Sigmoid colon (tissue), 4 donors: Measurements from ENCODE around the gene RBM19.

Experiments used
- CTCF ChIP-seq, 4 experiments: fragments of 450-650 bp in 3 of 4; fragments of 200-600 bp in 1 of 4; IDR thresholded peaks; one replicate each; pipeline ENCODE4 v1.5.1; 2016 to 2019; ENCODE audit warnings: antibody characterized with exemption in 4 of 4, mild to moderate bottlenecking in 3 of 4, moderate library complexity in 2 of 4
- POLR2AphosphoS5 ChIP-seq, 4 donors: sonication (generic); formaldehyde crosslinking; IDR thresholded peaks; one replicate each; pipeline ENCODE4 v1.6.1; 2017; ENCODE audit warnings: antibody characterized with exemption in 4 of 4

DNA sequence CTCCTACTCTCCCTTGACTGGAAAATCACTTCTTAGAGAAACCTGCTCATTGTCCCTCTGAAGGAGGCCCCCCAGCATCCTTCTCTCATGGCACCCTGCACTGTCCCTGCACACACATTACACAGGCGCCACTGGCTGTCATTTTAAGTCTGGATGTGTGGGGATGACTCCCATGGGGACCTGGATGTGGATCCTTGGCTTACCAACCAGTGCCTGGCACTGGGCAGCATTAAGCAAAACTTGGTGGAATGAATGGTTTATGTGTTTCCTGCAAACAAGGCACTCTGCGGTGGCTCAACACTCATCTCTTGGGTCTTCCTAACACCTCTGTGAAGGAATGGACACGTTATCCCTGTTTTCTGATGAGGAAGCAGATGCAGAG lies 162.4 kb downstream of the RBM19 start:
- TF ChIP-seq POLR2AphosphoS5 (IDR thresholded peaks at IDR 0.05) (no peak), CTCF (IDR thresholded peaks at IDR 0.05) (no peak)
